Lung microvascular endothelial cell (primary cell): Measurements from ENCODE around the gene FXYD6. TPM values are rescaled to one million over a fixed set of nuclear protein-coding genes. Genes with fewer than 3 reads are reported as not detected.
"Not testable (repeated sequence)": the region's sequence is repeated elsewhere in the genome, so short reads cannot be mapped to it uniquely, and the experiment has no call there.

Experiments
- DNase-seq, 2 donors: peaks; one replicate each; pipeline versions ENCODE4 v3.0.0 to v3.0.0-alpha.2; 2010; ENCODE audit warnings: low read depth in 2 of 2
- total RNA-seq: library from RNA; depleted of rRNA; stranded (reverse); fragments of >200 nt; gene quantifications from 2 replicates; pipeline ENCODE4 v1.2.1, GENCODE V29; 2014

The FXYD6 gene
- total RNA-seq, 1 donor from 2014 or later: 1.4 TPM

GRCh38 chr11:117870103-117870952 is 6.1 kb downstream of the FXYD6 start:
- DNase-seq: no peak

DNA sequence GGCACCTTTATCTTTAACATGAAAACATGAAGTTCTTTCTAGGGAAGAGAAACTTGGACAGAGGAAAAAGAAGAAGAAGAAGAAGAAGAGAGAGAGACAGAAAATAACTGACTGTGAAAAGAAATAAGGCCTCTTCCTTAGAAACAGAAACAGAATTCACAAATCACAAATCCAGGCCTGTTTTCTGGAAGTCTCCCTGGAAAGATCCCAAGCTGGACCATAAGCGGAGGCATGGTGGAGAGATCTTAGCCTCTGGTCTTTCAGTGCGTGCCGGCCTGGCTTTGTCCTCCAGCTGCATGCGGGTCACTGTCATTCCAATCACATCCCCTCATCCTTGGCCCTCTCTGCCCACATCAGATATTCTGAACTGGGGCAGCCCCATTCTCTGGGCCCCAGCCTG is 6.9 kb downstream of the FXYD6 start:
- DNase-seq: no peak

- no peak for DNase-seq
Observed at GRCh38 chr11:117868815-117869561, 7.5 kb downstream of the FXYD6 start.

DNA sequence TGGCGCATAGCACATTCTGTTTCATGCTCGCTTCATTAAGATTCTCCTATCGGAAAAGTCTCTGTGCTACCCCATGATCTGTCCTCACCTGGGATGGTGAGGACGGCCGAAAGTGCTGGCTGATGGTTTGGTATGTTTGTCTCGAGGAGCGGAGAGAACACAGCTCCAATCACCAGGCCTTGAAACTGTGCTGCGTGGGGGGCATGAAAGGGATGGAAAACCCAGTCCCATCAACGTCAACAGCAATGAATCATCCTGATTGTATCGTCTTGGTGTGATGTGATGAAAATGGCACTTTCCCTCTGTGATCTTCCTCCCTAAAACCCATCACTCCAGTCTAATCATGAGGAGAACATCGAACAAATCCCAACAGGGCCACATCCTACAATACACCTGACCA is 8.4 kb downstream of the FXYD6 start:
- no peak for DNase-seq

GRCh38 chr11:117866526-117866925 is 9.9 kb downstream of the FXYD6 start:
- no peak for DNase-seq

- DNase-seq: not testable (repeated sequence)
Observed at GRCh38 chr11:117865546-117865945, 10.9 kb downstream of the FXYD6 start.

- no peak for DNase-seq
Observed at GRCh38 chr11:117863383-117863782, 13.1 kb downstream of the FXYD6 start.

- no peak for DNase-seq
Observed at GRCh38 chr11:117862753-117863152, 13.7 kb downstream of the FXYD6 start.

DNA sequence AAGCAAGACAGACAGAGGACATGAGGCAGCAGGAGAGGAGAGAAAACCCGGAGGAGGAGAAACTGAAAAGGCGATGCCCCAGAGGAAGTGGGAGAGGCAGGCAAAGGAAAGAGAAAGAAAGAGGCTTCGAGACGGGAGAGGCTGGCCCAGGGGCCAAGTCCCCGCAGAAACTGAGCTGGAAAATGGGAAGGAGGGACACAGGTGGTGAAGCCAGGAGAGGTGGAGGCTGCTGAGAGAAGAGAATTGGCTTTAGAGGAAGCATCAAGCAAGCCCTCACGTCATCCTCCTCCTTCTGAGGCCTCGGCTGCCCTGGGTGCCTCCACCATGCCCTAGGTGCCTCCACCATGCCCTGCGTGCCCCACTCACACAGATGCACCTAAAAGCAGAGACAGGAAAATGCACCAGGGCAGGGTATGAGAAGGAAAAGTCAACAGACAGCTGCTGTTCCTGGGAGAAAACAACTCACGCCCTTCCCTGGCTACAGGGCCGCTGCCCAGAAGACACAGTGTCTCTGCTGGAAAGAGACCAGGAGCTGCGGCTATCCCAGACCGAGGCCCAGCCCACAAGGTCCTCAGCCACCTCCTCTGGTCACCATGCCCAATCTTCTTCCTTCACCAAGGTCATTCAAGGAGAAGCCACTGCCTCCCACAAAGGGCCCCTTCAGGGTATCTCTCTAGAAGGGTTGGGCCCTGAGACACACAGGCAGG is 14.3 kb downstream of the FXYD6 start:
- DNase-seq: no peak

- DNase-seq: peak; percentile 12 to 53
Observed at GRCh38 chr11:117861151-117862018, 15.1 kb downstream of the FXYD6 start.

- DNase-seq: no peak
Observed at GRCh38 chr11:117860139-117860538, 16.3 kb downstream of the FXYD6 start.

DNA sequence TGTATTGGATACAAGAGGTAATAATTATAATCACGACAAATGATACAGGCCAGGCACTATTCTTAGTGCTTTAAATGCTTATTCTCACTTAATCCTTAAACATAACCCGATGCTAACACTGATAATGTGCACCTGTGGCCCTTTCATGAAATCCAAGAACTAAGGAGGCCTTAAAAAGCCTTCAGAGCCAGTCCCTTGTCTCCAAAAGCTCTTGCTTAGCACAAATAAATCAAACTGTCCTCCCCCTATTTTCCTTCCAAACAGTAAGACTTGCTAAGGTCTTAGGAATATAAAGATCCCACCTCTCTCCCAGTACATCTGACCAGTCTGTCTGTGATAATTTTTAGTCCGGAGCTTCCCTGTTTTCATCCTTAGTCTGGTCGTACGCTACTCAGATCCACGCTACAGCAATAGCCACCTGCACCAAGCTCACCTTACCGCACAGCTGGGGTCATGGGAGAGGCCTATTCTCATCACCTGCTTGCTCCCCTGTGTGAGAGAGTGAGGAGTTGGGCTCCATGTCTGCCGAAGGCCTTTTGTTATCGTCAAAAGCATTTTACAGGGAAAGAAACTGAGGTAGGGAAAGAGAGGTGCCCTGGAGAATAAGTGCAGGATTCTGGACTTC is 16.9 kb downstream of the FXYD6 start:
- no peak for DNase-seq

- DNase-seq: no peak
Observed at GRCh38 chr11:117859061-117859460, 17.4 kb downstream of the FXYD6 start.

- DNase-seq: no peak
Observed at GRCh38 chr11:117857734-117858414, 18.6 kb downstream of the FXYD6 start.

- DNase-seq: no peak
Observed at GRCh38 chr11:117855912-117856651, 20.4 kb downstream of the FXYD6 start.

DNA sequence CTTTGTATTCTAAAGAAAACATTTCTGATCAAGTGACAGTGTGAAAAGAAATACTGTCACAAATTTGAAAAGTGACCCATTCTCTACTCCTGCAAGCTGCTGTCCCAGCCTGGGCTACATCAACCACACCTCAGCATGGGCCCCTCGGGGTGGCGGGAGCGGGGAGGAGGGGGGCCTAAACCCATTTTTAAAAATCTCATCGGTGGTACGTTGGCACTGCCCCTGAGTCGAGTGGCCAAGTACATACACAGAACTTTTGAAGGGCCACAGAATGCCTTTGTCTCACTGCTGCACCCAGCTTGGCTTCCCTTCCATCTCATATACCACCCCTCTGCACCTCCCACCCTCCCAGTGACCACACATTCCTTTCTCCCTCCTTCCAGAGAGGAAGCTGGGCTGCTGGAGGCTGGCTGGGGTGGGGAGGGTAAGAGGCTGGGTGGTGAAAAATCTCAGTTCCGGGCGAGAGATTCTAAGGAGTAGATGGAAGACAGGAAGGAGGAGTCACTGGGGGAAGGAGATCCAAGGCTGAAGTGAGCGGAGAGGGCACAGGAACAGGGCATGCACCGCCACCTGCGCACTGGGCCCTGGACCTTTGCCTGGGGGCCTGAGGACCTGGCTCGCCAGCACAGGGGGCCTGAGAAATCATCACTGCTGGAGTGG is 21.1 kb downstream of the FXYD6 start:
- no peak for DNase-seq

GRCh38 chr11:117852309-117852708 is 24.1 kb downstream of the FXYD6 start:
- DNase-seq: no peak

DNA sequence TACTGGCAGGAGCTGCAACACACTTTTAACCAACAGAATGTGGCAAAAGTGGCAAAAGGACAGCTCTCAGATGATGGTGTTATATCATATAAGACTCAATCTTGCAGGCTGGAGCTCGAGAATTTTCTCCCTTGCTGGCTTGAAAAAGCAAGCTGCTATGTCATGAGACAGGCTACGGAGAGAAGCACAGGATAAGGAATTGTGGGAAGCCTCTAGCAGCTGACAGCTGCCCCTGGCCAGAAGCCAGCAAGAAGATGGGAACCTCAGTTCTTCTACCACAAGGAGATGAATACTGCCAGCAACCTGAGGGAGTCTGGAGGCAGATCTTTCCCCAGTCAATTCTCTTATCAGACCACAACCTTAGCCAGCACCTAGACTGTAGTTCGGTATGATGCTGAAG is 24.6 kb downstream of the FXYD6 start:
- no peak for DNase-seq

DNA sequence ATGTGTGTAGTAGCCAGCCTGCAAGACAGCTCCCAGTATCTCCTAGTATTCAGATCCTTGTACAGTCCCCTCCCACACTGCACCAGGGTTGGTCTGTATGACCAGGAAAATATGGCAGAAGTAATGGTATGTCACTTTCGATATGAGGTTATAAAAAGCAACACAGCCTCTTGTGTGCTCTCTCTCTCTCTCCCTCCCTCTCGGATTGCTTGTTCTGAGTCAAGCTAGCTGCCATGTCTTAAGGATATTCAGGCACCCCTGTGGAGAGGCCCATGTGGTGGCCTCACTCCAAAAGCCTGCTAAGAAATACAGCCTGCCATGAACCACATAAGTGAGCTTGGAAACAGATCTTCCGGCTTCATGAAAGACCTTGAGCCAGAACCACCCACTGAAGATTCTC is 25.4 kb downstream of the FXYD6 start:
- no peak for DNase-seq
